ENCODE measurements around the gene TRMT44. TPM values are rescaled to one million over a fixed set of nuclear protein-coding genes. Genes with fewer than 3 reads are reported as not detected.

Gene TRMT44
- total and polyA plus RNA-seq, 2 of the 13 experiments (the other 11 are each of a cell fraction or from before 2014, with no cell fraction given), result 5.8 to 8.6 TPM

DNA sequence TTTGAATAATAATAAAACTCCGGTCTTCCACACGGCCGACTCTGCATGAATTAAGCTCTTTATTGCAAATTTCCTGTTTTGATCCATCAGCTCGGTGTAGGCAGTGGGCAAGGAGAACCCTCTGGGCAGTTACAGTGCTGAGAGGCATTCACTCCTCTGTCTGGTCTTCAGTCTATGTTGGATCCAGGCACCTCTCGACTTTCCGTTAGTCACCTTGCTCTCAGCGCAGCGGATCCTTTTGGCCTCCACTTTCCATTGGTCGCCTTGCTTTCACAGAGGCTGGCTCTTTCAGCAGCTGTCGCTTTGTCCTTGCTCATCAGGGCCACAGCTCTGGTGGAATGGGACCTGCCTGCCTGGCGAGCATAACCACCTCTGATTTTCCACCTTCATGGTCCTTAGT is 52.9 kb downstream of the TRMT44 start:
- Histone ChIP-seq H3K4me1 (ENCODE audit: insufficient read depth, low read length) (no peaks in the 10 kb centered on the region), H3K36me3 (replicated peaks in 1 of 2; ENCODE audit: control insufficient read depth in 1 of 2, insufficient read depth in 2 of 2, low read length in 2 of 2) (no peaks in the 10 kb centered on the region), H3K79me2 (ENCODE audit: insufficient read depth, low read length) (no peaks in the 10 kb centered on the region), H3K4me3 (replicated peaks in 1 of 3; ENCODE audit: insufficient read depth in 1 of 3, low read depth in 2 of 3, low read length in 3 of 3) (no peak overlapping the region), H3K4me2 (ENCODE audit: low read depth, low read length) (no peak overlapping the region), H4K20me1 (ENCODE audit: insufficient read depth, low read length) (no peaks in the 10 kb centered on the region), H3K27ac (ENCODE audit: extremely low read length, insufficient read depth, low read length) (no peak overlapping the region), H3K9ac (ENCODE audit: insufficient read depth, low read depth, low read length) (no peak overlapping the region), H3K27me3 (ENCODE audit: control insufficient read depth in 1 of 2, insufficient read depth in 2 of 2, low read length in 2 of 2) (no peaks in the 10 kb centered on the region; a peak in 2 of 5 replicates), H3K9me3 (ENCODE audit: low read length) (no peaks in the 10 kb centered on the region), H2AFZ (ENCODE audit: low read length) (no peak overlapping the region)
- ChIA-PET CTCF (ENCODE audit: low intra/inter-chr PET ratio, low total read pairs) (no interaction called here), POLR2A (no interaction called here)
- no TSS peak for BruUV-seq (replicated peaks)
- TF ChIP-seq, protein P1, sequence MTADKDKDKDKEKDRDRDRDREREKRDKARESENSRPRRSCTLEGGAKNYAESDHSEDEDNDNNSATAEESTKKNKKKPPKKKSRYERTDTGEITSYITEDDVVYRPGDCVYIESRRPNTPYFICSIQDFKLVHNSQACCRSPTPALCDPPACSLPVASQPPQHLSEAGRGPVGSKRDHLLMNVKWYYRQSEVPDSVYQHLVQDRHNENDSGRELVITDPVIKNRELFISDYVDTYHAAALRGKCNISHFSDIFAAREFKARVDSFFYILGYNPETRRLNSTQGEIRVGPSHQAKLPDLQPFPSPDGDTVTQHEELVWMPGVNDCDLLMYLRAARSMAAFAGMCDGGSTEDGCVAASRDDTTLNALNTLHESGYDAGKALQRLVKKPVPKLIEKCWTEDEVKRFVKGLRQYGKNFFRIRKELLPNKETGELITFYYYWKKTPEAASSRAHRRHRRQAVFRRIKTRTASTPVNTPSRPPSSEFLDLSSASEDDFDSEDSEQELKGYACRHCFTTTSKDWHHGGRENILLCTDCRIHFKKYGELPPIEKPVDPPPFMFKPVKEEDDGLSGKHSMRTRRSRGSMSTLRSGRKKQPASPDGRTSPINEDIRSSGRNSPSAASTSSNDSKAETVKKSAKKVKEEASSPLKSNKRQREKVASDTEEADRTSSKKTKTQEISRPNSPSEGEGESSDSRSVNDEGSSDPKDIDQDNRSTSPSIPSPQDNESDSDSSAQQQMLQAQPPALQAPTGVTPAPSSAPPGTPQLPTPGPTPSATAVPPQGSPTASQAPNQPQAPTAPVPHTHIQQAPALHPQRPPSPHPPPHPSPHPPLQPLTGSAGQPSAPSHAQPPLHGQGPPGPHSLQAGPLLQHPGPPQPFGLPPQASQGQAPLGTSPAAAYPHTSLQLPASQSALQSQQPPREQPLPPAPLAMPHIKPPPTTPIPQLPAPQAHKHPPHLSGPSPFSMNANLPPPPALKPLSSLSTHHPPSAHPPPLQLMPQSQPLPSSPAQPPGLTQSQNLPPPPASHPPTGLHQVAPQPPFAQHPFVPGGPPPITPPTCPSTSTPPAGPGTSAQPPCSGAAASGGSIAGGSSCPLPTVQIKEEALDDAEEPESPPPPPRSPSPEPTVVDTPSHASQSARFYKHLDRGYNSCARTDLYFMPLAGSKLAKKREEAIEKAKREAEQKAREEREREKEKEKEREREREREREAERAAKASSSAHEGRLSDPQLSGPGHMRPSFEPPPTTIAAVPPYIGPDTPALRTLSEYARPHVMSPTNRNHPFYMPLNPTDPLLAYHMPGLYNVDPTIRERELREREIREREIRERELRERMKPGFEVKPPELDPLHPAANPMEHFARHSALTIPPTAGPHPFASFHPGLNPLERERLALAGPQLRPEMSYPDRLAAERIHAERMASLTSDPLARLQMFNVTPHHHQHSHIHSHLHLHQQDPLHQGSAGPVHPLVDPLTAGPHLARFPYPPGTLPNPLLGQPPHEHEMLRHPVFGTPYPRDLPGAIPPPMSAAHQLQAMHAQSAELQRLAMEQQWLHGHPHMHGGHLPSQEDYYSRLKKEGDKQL (CRISPR knock-in tag; IDR thresholded peaks at IDR 0.05; ENCODE audit: low read depth), result no peak
- FAIRE-seq (no peak), DNase-seq (ENCODE audit: low spot score) (no peak), ATAC-seq (no peak)
- in situ Hi-C loops (cut with HindIII; ENCODE audit: extremely low pct_ligation_motif_present, low pct_unique_long_range_greater_than_20kb), result no loop called here
- WGBS (ENCODE audit: low lambda C conversion rate), result 66% methylated on average over 11 of the region's 11 CpGs
- intact Hi-C loops (cut with micrococcal nuclease; ENCODE audit: unreplicated experiment), result no loop called here

DNA sequence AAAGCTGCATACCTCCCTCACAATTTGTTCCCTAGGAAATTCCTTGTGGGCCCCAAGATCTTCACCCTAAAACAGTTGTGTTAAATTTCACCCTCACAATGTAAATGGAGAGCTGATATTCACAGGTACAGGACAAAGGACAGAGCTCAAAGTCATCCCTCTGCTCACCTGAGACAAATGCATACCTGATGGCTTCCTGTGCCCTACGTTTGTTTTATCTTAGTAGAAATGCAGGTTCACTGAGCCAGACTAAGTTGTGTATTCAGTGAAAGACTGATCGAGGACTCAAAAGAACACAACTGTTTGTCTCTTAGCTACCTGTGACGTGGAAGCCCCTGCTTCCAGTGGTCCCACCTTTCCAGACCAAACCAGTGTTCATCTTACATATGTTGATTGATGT is 53.6 kb downstream of the TRMT44 start:
- Histone ChIP-seq H3K27ac (ENCODE audit: extremely low read length, insufficient read depth, low read length) (no peak overlapping the region), H3K4me3 (replicated peaks in 1 of 3; ENCODE audit: insufficient read depth in 1 of 3, low read depth in 2 of 3, low read length in 3 of 3) (no peak overlapping the region), H2AFZ (ENCODE audit: low read length) (no peak overlapping the region), H3K4me2 (ENCODE audit: low read depth, low read length) (no peak overlapping the region), H3K4me1 (ENCODE audit: insufficient read depth, low read length) (no peaks in the 10 kb centered on the region), H3K79me2 (ENCODE audit: insufficient read depth, low read length) (no peaks in the 10 kb centered on the region), H4K20me1 (ENCODE audit: insufficient read depth, low read length) (no peaks in the 10 kb centered on the region), H3K27me3 (ENCODE audit: control insufficient read depth in 1 of 2, insufficient read depth in 2 of 2, low read length in 2 of 2) (no peaks in the 10 kb centered on the region; a peak in 2 of 5 replicates), H3K9me3 (ENCODE audit: low read length) (no peaks in the 10 kb centered on the region), H3K36me3 (replicated peaks in 1 of 2; ENCODE audit: control insufficient read depth in 1 of 2, insufficient read depth in 2 of 2, low read length in 2 of 2) (no peaks in the 10 kb centered on the region), H3K9ac (ENCODE audit: insufficient read depth, low read depth, low read length) (no peak overlapping the region)
- 43% methylated on average over 3 of the region's 3 CpGs for WGBS (ENCODE audit: low lambda C conversion rate)
- CTCF ChIA-PET (ENCODE audit: low intra/inter-chr PET ratio, low total read pairs), result no interaction called here
- FAIRE-seq (no peak), ATAC-seq (no peak), DNase-seq (ENCODE audit: low spot score) (no peak)
- TF ChIP-seq ZFP36 (IDR thresholded peaks at IDR 0.05; ENCODE audit: borderline replicate concordance, low read depth, low read length, partially characterized antibody), result no peak
- TF ChIP-seq EED (CRISPR knock-in tag; IDR thresholded peaks at IDR 0.05), result no peak
- TF ChIP-seq TRIM24 (CRISPR knock-in tag; IDR thresholded peaks at IDR 0.05), result no peak
- TF ChIP-seq, protein P2, sequence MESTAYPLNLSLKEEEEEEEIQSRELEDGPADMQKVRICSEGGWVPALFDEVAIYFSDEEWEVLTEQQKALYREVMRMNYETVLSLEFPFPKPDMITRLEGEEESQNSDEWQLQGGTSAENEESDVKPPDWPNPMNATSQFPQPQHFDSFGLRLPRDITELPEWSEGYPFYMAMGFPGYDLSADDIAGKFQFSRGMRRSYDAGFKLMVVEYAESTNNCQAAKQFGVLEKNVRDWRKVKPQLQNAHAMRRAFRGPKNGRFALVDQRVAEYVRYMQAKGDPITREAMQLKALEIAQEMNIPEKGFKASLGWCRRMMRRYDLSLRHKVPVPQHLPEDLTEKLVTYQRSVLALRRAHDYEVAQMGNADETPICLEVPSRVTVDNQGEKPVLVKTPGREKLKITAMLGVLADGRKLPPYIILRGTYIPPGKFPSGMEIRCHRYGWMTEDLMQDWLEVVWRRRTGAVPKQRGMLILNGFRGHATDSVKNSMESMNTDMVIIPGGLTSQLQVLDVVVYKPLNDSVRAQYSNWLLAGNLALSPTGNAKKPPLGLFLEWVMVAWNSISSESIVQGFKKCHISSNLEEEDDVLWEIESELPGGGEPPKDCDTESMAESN (CRISPR knock-in tag; conservative IDR thresholded peaks at IDR 0.05), result no peak
- TF ChIP-seq NFKB2 (CRISPR knock-in tag; IDR thresholded peaks at IDR 0.05; ENCODE audit: borderline replicate concordance), result no peak
- POLR2A ChIA-PET, result no interaction called here
- BruUV-seq (replicated peaks), result no TSS peak
- in situ Hi-C loops (cut with HindIII; ENCODE audit: extremely low pct_ligation_motif_present, low pct_unique_long_range_greater_than_20kb) (no loop called here), intact Hi-C loops (cut with micrococcal nuclease; ENCODE audit: unreplicated experiment) (no loop called here)
